ENCODE data around the gene SLC25A29. TPM values are rescaled to one million over a fixed set of nuclear protein-coding genes. Genes with fewer than 3 reads are reported as not detected.

The SLC25A29 gene
- total and polyA plus RNA-seq, 2 of the 13 experiments (the other 11 are each of a cell fraction or from before 2014, with no cell fraction given): 12.2 to 17.2 TPM

DNA sequence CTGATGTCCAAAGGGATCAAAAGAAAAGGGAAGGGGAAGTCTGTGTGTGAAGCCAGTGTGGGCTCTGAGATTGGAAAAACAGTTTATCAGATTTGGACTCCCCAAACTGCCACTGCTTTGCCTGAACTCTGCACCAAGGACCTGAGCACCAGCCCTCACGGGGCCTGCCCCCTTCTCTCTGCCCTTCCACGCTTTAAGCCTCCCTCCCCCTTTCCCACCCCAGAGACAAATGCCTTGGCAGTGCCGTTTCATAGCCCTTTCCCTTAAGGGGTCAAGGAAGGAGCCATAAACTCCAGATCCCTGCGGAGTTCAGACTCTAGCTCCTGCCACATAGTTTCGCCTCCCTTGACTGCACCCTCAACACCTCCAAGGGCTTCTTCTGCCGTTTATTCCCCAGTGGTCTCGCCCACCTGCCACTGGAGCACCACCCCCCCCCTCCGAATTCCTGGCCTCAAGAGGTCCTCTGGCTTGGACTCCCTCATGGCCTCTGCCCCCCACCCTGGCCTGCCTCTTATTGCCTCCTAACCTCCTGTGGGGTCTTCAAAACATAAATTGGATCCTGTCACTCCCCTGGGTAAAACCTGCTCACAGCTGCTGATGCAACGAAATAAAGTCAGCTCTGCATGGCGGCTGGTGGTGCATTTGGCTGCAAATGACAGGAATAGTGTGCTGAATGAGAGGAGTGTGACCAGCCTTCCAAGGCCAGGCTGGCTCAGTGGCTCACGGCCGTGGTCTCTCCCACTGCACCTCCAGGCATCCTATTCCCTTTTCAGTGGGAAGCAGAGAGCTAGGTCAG, 18.8 kb downstream of the SLC25A29 start:
- Histone ChIP-seq H3K27ac (ENCODE audit: extremely low read length, insufficient read depth, low read length) (peak overlapping the region; percentile 40), H3K4me1 (ENCODE audit: insufficient read depth, low read length) (peaks cover 66% of the 10 kb centered on the region), H3K27me3 (ENCODE audit: control insufficient read depth in 1 of 2, insufficient read depth in 2 of 2, low read length in 2 of 2) (no peaks in the 10 kb centered on the region), H3K79me2 (ENCODE audit: insufficient read depth, low read length) (no peaks in the 10 kb centered on the region), H4K20me1 (ENCODE audit: insufficient read depth, low read length) (no peaks in the 10 kb centered on the region), H3K4me2 (ENCODE audit: low read depth, low read length) (no peak overlapping the region), H3K9me3 (ENCODE audit: low read length) (no peaks in the 10 kb centered on the region), H3K4me3 (replicated peaks in 1 of 3; ENCODE audit: insufficient read depth in 1 of 3, low read depth in 2 of 3, low read length in 3 of 3) (no peak overlapping the region), H2AFZ (ENCODE audit: low read length) (no peak overlapping the region), H3K9ac (ENCODE audit: insufficient read depth, low read depth, low read length) (no peak overlapping the region), H3K36me3 (replicated peaks in 1 of 2; ENCODE audit: control insufficient read depth in 1 of 2, insufficient read depth in 2 of 2, low read length in 2 of 2) (no peaks in the 10 kb centered on the region)
- DNase-seq (ENCODE audit: low spot score) (no peak), ATAC-seq (no peak), FAIRE-seq (no peak)
- ChIA-PET POLR2A (interaction anchor here (1.2 kb wide), 1 partner anchor 19 kb away, joined by 3 read pairs; the partner anchor contains the start of gene SLC25A29), CTCF (ENCODE audit: low intra/inter-chr PET ratio, low total read pairs) (no interaction called here)
- BruUV-seq (replicated peaks): no TSS peak
- TF ChIP-seq CBFB (CRISPR knock-in tag; IDR thresholded peaks at IDR 0.05) (no peak), ZSCAN29 (CRISPR knock-in tag; conservative IDR thresholded peaks at IDR 0.05) (no peak), ZBTB1 (CRISPR knock-in tag; IDR thresholded peaks at IDR 0.05; ENCODE audit: borderline replicate concordance) (no peak), POLR2G (IDR thresholded peaks at IDR 0.05; ENCODE audit: low read depth, low read length) (no peak), HOXA5 (CRISPR knock-in tag; IDR thresholded peaks at IDR 0.05) (no peak)
- TF ChIP-seq, protein P1, sequence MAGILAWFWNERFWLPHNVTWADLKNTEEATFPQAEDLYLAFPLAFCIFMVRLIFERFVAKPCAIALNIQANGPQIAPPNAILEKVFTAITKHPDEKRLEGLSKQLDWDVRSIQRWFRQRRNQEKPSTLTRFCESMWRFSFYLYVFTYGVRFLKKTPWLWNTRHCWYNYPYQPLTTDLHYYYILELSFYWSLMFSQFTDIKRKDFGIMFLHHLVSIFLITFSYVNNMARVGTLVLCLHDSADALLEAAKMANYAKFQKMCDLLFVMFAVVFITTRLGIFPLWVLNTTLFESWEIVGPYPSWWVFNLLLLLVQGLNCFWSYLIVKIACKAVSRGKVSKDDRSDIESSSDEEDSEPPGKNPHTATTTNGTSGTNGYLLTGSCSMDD (CRISPR knock-in tag; IDR thresholded peaks at IDR 0.05): no peak
- intact Hi-C loops (cut with micrococcal nuclease; ENCODE audit: unreplicated experiment) (no loop called here), in situ Hi-C loops (cut with HindIII; ENCODE audit: extremely low pct_ligation_motif_present, low pct_unique_long_range_greater_than_20kb) (no loop called here)
- 76% methylated on average over 11 of the region's 12 CpGs for WGBS (ENCODE audit: low lambda C conversion rate)
